NCI-H2107 treated with DMSO at 0.1 percent for 48 hours (cell line): ENCODE measurements around the gene FOXB2.
"Not testable (repeated sequence)": the region's sequence is repeated elsewhere in the genome, so short reads cannot be mapped to it uniquely, and the experiment has no call there.

Experiments
- DNase-seq: peaks from one replicate; lab custom pipeline; 2025; ENCODE audit not compliant: unreplicated experiment; lab: John Stamatoyannopoulos, UW

Gene FOXB2

DNA sequence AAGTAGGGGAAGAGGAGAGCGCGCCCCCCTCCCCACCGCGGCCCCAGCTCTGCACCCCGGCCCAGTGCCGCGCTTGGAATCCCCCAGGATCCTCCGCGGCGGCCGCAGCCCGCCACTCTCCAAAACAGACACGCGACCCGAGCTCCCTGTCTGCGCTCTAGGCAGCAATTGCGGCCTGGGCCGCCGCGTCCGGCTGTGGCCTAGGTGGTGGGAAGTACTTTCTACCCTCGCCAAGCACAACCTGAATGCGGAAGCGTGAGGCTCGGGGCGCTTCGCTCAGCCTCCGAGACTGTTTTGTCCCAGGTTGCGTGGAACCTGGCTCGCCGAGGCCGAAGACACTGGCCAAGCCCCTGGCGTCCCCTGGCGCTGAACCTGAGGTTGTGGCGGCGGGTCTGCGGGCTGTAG lies 3.3 kb upstream of the FOXB2 start:
- DNase-seq = no peak

DNA sequence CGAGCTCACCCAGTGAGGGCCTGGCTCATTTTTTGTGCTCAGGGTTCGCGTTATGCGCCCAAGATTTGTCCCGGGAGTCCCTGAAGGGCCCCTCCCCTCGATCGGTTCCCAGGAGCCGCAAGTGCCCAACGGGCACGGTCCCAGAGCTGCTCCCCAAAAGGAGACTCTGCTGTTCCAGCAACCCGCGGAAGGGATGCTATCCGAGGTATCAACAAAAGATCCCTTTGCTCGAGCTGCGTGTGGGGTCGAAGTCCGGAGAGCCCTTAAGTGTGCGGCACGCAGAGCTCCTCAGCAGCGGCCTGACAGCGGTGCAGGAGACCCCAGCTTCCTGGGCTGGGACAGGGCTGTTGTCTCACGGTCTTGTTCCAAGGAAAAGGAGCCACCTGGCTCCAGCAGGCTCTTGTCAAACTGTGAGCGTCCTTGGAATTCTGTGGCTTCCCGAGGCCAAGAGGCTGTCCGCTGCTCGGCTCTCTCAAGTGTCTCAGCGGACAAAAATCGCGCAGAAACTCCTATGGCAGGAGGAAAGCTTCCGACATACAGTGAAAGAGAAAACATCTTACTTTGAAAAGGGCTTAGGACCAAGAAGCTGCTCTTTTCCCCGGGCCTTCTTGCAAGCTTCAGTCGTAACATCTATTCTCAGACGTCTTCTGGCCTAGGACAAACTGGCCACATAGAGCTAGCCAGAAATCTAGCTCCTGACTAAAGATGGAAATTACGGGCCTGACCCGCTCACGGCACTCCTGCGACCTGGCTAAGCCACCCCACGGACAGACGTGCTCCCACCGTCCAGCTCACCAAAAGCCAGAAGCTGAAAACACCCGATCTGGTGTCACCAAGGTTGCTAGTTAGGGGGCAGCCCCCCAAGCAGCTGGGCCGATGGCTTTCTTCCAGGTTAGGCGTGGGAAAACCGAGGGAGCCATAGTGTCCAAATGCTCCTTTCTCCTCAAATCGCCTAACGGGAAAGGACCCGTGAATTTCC lies 2.6 kb upstream of the FOXB2 start:
- no peak for DNase-seq

DNA sequence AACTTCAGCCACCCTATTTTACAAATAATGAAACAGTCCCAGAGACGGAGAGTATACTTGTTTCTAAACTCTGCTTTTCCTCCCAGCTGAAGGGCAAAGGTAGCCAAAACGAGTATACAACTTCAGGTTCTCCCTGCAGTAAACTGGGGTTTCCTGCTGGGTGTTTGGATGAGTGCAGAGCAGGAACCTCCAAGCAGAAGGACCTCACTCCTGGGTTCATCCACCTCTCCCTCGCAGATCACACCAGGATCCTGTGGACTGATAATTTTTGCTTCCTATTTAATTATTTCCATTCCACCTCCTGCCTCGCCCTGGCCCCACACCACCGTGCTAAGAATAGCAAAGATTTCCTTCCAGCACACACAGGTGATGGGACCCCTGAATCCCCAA lies 2.0 kb upstream of the FOXB2 start:
- DNase-seq = no peak

DNA sequence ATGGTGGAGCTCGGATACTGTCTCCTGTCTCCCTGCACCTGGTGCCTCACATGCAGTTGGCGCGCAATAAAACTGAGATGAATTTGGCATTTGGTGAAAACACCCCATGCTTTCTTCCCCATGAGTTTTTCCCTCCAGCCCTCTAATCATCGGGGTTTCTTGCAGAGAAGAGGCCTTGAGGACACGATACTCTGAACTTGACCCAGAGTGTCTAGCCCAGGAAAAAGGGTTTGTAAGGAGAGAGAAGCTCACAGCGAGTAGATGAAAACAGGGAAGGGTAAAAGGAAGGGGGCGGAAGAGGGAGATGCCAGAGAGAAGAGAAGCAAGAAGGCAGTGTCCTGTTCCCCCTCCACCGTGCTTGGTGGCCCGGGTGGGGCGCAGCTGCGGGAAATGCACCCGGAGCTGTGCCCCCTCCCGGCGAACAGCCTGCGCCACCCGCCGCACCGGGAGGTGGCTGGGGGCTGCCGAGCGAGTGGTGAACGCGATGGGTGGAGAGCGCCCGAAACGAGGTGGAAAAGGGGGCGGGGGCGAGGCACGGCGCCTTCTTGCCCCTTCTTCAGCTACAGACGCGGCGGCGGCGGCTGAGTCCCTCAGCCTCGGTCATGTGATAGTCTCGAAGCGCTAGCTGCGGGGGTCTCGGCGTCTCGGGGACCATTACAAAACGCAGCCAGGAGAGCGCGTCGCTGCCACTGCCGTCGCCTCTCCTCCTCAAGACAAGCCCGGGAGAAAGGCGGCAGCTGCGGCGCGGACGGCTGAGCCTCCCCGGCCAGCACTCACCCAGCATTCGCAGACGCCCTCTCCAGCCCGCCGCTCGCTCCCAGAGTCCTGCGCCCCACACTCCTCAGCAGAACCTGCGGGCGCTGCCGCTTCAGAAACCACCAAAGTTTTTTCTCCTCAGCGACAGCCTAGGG lies 1.1 kb upstream of the FOXB2 start:
- DNase-seq = no peak

DNA sequence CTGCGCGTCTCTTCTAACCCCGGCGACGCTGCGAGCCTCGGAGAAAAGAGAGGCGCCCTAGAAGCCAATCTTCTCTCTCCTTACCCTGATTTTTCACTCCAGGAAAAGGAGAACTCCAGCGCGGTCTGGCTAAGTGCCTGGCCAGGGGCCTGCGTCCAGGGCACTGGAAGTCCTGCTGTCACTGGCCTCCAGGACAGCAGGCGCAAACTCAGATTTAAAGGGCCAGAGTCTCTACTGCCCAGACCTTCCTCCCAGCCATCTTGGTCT lies 553 bp upstream of the FOXB2 start:
- no peak for DNase-seq

DNA sequence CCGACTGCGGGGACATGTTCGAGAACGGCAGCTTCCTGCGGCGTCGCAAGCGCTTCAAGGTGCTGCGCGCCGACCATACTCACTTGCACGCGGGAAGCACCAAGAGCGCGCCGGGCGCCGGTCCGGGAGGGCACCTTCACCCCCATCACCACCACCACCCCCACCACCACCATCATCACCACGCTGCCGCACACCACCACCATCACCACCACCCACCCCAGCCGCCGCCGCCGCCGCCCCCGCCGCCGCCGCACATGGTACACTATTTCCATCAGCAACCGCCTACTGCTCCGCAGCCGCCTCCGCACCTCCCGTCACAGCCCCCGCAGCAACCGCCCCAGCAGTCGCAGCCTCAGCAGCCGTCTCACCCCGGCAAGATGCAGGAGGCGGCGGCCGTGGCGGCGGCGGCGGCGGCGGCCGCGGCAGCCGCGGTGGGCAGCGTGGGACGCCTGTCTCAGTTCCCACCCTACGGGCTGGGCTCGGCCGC lies 514 bp downstream of the FOXB2 start:
- DNase-seq = no peak

DNA sequence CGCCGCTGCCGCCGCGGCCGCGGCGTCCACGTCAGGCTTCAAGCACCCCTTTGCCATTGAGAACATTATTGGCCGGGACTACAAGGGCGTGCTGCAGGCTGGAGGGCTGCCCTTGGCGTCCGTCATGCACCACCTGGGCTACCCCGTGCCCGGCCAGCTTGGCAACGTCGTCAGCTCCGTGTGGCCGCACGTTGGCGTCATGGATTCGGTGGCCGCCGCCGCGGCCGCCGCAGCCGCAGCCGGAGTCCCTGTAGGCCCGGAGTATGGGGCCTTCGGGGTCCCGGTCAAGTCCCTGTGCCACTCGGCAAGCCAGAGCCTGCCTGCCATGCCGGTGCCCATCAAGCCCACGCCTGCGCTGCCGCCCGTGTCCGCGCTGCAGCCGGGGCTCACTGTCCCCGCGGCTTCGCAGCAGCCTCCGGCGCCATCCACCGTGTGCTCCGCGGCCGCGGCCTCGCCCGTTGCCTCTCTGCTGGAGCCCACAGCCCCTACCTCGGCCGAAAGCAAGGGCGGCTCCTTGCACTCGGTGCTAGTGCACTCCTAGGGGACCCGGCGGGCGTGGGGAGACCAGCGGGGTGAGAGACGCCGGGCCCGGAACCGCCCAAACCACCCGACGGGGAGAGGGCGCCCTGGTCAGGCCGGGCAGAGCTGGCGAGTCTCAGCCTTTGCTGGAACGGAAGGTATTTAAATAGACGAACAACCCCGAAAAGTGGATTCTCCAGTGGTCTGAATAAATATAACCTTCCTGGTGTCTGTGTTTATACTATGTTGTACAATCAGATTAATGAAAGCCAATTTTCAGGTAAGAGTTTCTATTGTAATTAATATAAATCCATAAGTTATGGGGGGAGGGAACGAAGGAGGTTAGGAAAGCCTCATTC lies 1.2 kb downstream of the FOXB2 start:
- no peak for DNase-seq

DNA sequence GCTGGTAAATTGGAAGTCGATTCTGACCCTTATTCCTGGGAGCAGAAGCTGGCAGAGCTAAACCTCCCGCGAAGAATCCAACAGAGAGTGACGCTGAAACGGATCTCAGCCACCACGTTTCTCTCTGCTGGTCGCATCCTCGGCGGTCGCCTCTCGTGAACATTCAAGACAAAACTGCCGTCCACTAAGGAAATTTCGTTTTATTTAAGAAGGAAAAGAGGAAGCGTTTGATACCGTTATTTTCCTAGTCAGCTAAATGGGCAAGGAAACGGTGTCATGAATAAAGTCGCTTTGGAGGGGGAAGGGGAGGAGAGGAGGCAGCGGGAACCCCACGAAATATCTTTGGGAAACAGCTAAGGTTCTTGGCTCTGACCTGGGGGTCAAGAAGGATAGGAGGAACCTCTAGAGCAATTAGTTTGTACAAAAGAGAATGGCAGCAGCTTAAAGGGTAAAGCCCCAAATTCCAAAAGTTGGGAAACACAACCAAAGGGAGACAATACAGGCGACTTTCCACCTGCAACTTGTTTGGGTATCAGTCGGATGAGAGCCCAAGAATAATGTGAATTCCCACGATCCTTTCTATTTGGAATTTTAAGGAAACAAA lies 1.9 kb downstream of the FOXB2 start:
- no peak for DNase-seq

DNA sequence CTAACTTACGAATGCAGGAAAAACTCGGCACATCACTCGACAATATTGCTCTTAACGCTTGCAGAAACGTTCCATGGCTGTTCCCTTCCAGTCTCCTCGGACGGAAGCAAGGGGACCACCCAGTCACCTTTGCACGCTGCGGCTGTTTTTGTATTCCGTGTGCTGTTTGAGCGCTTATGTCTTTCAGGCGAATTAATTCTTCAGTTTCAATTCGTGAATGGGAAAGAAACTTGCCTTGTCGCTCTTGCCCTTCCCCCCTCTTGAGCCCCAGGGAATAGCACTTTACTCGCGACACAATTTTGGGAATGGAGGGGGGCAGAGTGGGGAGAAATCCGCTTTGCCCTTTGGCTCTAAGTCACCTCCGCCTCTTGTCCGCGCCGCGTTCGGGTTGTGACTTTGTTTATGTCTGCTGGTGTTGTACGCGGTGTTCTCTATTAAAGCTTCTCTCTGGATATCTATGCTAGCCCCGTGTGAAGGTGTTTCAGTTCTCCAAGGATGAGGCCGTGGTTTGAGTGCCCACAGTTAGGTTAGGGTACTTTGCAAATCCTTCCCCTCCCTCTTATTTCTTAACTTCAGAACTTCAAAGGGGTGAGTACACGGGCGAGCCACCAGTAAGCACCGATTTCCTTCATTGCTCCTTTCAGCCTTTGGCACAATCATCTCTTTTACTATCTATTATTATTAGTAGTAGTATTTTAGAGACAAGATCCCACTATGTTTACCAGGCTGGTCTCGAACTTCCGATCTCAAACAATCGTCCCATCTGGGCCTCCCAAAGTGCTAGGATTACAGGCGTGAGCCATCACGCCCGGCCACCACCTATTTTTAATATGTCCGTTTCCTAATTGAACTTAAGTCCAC lies 2.7 kb downstream of the FOXB2 start:
- DNase-seq = no peak

DNA sequence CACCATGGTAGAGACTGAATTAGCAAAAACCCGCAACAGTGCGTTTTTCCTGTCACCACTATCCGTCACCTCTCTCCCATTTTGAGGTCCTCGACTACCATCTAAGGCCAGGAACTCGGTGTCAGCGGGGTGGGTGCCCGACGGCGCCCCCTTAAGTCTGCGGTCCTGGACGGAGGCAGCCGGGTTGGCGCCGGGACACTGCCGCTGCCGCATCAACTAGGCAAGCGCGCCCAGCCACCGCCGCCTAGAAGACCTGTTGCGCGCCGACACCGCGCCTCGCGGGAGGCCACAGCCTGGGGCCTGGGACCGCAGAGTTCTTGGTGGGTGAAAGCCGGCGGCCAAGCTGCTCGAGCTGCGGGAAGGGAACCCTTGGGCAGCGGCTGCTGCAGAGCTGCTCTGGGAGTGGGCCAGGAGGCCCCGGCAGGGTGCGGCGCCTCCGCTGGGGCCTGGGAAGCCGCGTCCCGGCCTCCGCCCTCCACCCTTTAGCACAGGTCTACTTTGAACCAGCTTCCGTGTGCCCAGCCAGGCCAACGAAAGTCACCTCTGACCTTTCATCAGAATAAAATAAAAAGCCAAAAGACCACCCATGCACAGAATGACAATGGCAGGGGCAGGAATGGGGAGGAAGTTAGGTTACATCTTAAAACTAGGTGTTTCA lies 3.5 kb downstream of the FOXB2 start:
- DNase-seq = no peak

DNA sequence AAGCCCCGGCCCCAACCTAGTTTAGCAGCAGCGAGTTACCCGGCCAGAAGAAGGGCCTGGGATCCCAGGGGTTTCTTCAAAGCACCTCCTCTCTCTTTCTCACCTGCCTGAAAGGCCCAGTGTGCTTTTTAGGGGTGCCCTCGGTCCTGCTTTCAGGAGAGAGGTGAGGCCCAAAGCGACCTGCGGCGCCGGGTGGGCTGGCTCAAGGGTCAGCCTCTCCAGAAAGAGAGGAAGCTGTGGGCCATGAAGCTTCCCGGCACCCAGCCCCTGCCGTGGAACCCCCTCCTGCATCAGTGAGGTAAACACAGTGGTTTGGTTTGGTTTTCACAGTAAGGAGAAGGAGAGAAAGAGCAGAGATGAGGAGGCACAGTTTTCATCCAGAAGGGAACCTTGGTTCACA lies 4.3 kb downstream of the FOXB2 start:
- DNase-seq = no peak

DNA sequence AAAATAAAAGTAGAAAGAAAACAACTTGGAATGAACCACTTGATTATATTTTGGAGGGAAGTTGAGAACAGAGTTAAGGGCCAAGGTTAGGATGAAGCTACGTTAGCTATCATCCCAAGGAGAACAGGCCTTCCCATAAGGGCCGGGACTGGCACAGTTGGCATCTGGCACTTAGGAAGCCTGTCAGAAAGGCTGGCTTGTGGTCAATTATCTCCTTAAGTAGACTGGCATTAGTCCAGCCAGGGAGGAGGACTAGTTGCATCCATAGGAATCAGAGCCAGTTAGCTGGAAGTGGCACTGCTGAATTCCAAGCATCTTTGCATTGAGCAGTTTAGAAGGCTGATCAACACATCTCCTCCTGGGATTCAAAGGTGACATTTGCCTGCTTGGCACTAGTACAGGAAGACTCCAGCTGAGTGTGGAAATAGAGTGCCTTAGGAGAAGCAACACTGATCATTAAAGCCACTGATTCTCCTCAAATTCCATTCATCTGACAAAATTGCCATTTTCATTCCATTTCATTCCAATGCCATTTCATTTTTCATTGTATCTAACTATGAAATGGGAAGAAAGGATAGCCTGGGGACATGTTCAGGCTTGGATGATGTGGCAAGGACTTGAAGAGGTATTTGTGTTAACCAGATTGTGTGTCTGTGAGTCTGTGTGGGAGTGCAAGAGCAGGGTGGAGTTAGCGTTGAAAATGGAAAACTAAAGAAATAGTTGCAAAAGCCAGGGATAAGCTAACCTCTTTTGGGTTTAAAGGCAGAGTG lies 5.5 kb downstream of the FOXB2 start:
- DNase-seq = no peak

DNA sequence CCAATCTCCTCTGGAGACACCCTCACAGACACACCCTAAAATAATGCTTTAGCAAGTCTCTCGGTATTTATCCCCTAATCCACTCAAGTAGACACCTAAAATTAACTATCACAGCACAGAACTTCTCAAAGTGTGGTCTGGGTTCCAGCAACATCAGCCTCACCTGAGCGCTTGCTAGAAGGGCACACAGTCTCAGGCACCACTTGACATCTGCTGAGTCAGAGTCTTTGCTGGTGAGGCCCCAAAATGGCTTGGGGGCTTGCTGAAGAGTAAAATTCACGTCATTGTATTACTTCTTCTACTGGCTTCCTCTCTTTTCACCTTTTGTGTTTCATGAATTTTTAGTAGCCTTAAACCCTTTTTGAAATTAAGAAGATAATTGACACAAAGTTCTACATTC lies 9.0 kb downstream of the FOXB2 start:
- DNase-seq = no peak

DNA sequence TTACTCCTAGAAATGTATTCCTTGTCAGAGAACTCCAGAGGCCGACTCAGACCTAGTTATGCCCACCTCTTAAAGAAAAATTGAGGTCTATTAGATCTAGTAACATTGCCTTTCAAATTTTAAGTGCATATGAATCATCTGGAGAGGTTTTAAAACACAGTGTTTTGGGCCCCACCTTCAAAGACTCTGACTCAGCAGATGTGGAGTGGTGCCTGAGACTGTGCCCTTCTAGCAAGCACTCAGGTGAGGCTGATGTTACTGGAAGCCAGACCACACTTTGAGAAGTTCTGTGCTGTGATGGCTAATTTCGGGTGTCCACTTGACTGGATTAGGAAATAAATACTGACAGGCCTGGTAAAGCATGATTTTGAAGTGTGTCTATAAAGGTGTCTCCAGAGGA lies 10.6 kb downstream of the FOXB2 start:
- no peak for DNase-seq

DNA sequence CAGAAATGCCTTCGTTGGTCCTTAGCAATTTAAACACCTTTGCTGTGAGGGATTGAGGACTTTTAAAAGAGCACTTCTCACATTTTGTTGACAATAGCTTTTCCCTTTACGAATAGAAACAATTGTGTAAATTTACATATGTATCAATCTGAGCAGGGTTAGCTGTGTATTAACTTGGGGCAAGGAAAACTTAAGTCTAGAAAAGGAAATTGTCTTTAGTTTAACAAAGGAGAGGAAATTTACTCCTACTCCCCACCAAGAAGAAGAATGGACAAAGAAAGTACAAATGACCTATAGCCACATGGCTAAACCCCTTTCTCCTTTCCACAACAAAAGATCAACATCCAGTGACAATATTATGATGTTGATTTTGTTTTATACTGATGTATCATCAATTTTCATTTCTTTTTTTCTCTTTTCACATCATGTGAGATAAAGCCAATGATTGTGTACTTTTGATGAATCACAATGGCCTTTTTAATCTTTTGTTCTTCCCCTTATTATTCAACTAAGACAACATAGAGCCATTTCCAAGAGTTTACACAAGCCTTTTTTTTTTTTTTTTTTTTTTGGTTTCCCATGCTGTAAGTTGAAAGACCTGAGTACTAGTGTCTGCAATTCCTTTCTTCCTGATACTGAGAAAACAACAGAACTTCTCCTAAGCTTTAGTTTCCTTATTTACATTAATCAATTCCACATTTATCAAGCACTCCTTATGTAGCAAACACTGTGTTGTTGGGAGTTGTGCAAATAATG lies 19.0 kb downstream of the FOXB2 start:
- DNase-seq = no peak

DNA sequence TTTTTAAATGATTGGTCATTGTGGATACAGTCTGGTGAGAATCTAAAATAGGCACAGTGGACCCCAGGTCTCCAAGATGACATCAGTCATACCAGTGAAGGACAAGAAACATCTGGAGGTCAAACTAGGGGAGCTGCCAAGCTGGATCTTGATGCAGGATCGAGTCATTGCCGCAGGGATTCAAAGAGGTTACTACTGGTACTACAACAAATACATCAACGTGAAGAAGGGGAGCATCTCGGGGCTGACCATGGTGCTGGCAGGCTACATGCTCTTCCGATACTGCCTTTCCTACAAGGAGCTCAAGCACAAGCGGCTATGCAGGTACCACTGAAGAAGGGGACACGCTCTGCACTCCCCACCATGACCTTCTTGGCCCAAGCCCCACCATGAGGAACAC lies 20.9 kb downstream of the FOXB2 start:
- DNase-seq = no peak

DNA sequence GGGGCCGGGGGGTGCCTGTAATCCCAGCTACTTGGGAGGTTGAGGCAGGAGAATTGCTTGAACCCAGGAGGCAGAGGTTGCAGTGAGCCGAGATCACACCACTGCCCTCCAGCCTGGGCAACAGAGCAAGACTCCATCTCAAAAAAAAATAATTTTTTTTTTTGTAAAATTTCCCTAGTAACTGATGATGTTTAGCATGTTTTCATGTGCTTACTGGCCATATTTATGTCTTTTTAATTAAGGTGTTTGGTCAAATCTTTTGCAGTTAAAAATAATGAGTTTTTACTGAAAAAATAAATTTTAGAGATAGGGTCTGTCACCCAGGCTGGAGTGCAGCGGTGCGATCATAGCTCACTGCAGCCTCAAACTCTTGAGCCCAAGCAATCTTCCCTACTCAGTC lies 24.3 kb downstream of the FOXB2 start:
- DNase-seq = not testable (repeated sequence)

DNA sequence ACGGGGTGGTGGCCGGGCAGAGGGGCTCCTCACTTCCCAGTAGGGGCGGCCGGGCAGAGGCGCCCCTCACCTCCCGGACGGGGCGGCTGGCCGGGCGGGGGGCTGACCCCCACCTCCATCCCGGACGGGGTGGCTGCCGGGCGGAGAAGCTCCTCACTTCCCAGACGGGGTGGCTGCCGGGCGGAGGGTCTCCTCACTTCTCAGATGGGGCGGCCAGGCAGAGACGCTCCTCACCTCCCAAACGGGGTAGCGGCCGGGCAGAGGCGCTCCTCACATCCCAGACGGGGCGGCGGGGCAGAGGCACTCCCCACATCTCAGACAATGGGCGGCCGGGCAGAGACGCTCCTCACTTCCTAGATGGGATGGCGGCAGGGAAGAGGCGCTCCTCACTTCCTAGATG lies 41.2 kb downstream of the FOXB2 start:
- not testable (repeated sequence) for DNase-seq
